ENCODE measurements around the gene HLA-DPB1. TPM values are rescaled to one million over a fixed set of nuclear protein-coding genes. Genes with fewer than 3 reads are reported as not detected.

Gene HLA-DPB1
- total and polyA plus RNA-seq, 12 donors: 10.8 to 521 (median 120) TPM

DNA sequence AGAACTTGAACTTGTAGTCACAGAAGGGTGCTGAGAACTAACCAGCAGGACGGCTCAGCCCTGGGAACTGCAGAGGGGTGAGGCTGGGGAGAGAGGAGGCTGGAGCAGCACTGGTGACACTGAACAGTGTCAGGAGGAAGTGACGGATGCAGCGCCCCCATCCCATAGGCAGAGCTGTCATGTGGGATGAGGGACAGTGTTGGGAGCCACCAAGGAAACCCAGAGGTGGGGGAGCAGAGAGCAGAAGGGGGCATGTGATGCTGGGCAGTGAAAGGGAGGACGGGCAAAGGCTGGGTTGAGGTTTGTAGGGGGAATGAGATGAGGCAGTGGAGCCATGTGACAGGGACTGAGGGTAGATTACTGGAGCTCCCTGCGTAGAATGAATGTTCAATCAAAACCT is 2.1 kb downstream of the HLA-DPB1 start:
- no peak for TF ChIP-seq CTCF (IDR thresholded peaks at IDR 0.05)
- no peak for TF ChIP-seq POLR2A (IDR thresholded peaks at IDR 0.05)
- Histone ChIP-seq H3K36me3 (replicated peaks in 1 of 2) (no peaks in the 10 kb centered on the region), H3K4me3 (no peak overlapping the region), H3K9me3 (replicated peaks in 1 of 3) (no peaks in the 10 kb centered on the region), H3K4me1 (replicated peaks in 1 of 2) (peaks cover 12 to 14% of the 10 kb centered on the region in 2 donors), H3K27me3 (no peaks in the 10 kb centered on the region), H3K27ac (peak overlapping the region in 1 of 5 donors; percentile 36)
- 52 to 64% (median 56%) methylated on average over 5 of the region's 5 CpGs for WGBS, 4 donors
- DNase-seq: no peak
- intact Hi-C loops (cut with DNase I): loop anchor here in 1 of 2 donors (5.0 kb wide), 1 partner anchor 56 kb away; no protein-coding TSS in a partner anchor

DNA sequence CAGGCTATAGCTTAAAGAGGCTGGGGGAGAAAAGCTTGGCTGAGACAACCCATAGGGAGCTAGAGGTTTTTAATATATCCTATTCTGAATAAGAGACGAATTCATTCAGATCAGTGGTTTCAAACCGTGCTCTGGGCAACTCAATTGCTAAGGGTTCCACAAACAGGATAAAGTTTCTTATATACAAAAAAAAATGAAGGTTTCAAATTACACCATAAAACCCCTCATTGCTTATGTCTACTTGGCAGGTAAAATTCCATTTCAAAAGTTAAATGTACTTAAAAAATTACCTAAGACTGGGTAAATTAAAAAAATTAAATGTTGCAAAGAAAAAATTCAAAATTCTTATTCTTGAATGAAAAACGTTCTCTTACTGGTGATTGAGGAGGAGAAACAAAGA is 2.7 kb downstream of the HLA-DPB1 start:
- DNase-seq: no peak
- Histone ChIP-seq H3K9me3 (replicated peaks in 1 of 3) (no peaks in the 10 kb centered on the region), H3K4me1 (replicated peaks in 1 of 2) (peaks cover 8 to 14% of the 10 kb centered on the region in 2 donors), H3K4me3 (no peak overlapping the region), H3K27me3 (no peaks in the 10 kb centered on the region), H3K36me3 (replicated peaks in 1 of 2) (no peaks in the 10 kb centered on the region), H3K27ac (no peak overlapping the region)
- 62 to 74% (median 70%) methylated on average over 3 of the region's 3 CpGs for WGBS, 4 donors
- intact Hi-C loops (cut with DNase I): loop anchor here in 1 of 2 donors (5.0 kb wide), 1 partner anchor 56 kb away; no protein-coding TSS in a partner anchor
- TF ChIP-seq CTCF (IDR thresholded peaks at IDR 0.05) (no peak), POLR2A (IDR thresholded peaks at IDR 0.05) (no peak)

DNA sequence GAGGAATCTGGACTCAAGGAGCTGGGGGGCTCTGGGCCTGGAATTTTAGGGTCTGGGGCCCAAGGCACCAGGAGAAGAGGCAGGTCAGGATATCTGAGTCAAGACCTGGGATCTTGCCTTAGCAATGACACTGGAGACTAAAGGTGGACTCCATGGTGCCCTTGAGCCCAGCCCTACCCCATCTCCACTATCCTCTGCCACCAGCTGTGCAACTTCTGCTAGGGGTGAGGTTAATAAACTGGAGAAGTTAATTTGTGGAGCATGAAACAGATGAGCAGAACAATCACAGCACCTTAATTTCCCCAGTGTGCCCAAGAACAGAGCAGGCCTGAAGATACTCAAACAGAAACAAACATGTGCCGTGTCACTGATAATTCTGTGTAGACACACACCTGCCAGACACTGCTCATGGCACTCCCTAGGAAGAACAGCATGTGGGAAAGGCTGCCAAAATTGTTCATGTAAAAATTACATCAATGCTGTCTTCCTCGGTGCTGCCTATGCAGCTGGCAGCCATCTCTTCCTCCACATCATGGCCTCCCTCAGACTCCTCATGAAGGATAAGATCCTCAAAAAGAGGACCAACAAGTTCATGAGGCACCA is 3.2 kb downstream of the HLA-DPB1 start:
- H3K36me3 ChIP-seq (replicated peaks in 1 of 2): no peaks in the 10 kb centered on the region
- no peak overlapping the region for H3K27ac ChIP-seq
- no peaks in the 10 kb centered on the region for H3K9me3 ChIP-seq (replicated peaks in 1 of 3)
- H3K4me1 ChIP-seq (replicated peaks in 1 of 2): peaks cover 8 to 14% of the 10 kb centered on the region in 2 donors
- intact Hi-C loops (cut with DNase I): loop anchor here in 1 of 2 donors (5.0 kb wide), 1 partner anchor 57 kb away; no protein-coding TSS in a partner anchor
- no peak overlapping the region for H3K4me3 ChIP-seq
- TF ChIP-seq CTCF (IDR thresholded peaks at IDR 0.05): no peak
- TF ChIP-seq POLR2A (IDR thresholded peaks at IDR 0.05): no peak
- WGBS, 4 donors: 73 to 91% (median 85%) methylated on average over 2 of the region's 2 CpGs
- no peak for DNase-seq
- H3K27me3 ChIP-seq: no peaks in the 10 kb centered on the region

DNA sequence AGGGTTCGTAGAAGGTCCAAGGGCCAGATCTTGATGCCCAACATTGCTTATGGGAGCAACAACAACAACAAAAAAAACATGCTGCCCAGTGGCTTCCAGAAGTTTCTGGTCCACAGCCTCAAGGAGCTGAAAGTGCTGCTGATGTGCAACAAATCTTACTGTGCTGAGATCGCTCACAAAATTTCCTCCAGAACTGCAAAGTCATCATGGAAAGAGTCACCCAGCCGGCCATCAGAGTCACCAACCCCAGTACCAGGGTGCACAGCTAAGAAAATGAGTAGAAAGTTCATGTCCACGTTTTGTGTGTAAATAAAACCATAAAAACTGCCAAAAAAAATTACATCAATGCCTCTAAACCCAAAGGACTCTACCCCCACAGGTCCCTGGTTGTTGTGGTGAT is 3.8 kb downstream of the HLA-DPB1 start:
- TF ChIP-seq CTCF (IDR thresholded peaks at IDR 0.05) (no peak), POLR2A (IDR thresholded peaks at IDR 0.05) (no peak)
- no peaks in the 10 kb centered on the region for H3K9me3 ChIP-seq (replicated peaks in 1 of 3)
- no peaks in the 10 kb centered on the region for H3K36me3 ChIP-seq (replicated peaks in 1 of 2)
- H3K27ac ChIP-seq: peak overlapping the region in 1 of 5 donors; percentile 67
- no peak for DNase-seq
- 72 to 81% (median 75%) methylated on average over 4 of the region's 4 CpGs for WGBS, 4 donors
- intact Hi-C loops (cut with DNase I): loop anchor here in 1 of 2 donors (5.0 kb wide), 1 partner anchor 57 kb away; no protein-coding TSS in a partner anchor
- no peak overlapping the region for H3K4me3 ChIP-seq
- H3K4me1 ChIP-seq (replicated peaks in 1 of 2): peaks cover 8 to 13% of the 10 kb centered on the region in 2 donors
- H3K27me3 ChIP-seq: no peaks in the 10 kb centered on the region
